Measurements from ENCODE around the gene DENND1A. TPM values are rescaled to one million over a fixed set of nuclear protein-coding genes. Genes with fewer than 3 reads are reported as not detected.
"Not testable (repeated sequence)": the region's sequence is repeated elsewhere in the genome, so short reads cannot be mapped to it uniquely, and the experiment has no call there.

DENND1A gene
- total RNA-seq, 4 donors from 2014 or later: 19.2 to 26.9 (median 24.0) TPM

DNA sequence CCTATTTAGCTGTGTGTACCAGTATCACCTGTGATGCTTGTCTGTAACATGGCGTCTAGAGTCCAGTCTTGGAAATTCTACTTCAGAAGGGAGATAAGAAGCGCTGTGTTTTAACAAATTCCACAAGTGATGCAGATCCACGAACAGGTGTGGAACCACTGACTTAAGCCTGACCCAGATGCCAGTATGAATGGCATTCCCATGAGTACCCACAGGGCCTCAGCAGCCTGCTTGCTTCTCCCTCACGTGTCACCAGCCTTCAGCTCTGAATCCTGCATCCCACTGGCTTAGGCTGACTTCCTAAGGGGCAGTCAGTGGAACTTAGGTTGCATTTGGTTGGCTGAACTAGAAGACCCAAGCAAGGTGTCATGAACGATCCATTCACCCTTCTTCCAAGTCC, 8.5 kb upstream of the DENND1A start:
- Histone ChIP-seq H3K4me1 (no peaks in the 10 kb centered on the region), H3K4me3 (no peak overlapping the region), H3K27ac (replicated peaks in 1 of 4) (no peak overlapping the region), H3K9me3 (no peaks in the 10 kb centered on the region), H3K27me3 (peaks cover 0 to 22% (median 0%) of the 10 kb centered on the region in 4 donors), H3K36me3 (no peaks in the 10 kb centered on the region)
- TF ChIP-seq POLR2A (IDR thresholded peaks at IDR 0.05; ENCODE audit: low read depth) (no peak), POLR2AphosphoS5 (IDR thresholded peaks at IDR 0.05) (no peak), EP300 (IDR thresholded peaks at IDR 0.05) (no peak)
- TF ChIP-seq, protein P1, sequence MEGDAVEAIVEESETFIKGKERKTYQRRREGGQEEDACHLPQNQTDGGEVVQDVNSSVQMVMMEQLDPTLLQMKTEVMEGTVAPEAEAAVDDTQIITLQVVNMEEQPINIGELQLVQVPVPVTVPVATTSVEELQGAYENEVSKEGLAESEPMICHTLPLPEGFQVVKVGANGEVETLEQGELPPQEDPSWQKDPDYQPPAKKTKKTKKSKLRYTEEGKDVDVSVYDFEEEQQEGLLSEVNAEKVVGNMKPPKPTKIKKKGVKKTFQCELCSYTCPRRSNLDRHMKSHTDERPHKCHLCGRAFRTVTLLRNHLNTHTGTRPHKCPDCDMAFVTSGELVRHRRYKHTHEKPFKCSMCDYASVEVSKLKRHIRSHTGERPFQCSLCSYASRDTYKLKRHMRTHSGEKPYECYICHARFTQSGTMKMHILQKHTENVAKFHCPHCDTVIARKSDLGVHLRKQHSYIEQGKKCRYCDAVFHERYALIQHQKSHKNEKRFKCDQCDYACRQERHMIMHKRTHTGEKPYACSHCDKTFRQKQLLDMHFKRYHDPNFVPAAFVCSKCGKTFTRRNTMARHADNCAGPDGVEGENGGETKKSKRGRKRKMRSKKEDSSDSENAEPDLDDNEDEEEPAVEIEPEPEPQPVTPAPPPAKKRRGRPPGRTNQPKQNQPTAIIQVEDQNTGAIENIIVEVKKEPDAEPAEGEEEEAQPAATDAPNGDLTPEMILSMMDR (IDR thresholded peaks at IDR 0.05): no peak
- WGBS: 81% methylated on average over 5 of the region's 5 CpGs
- no peak for DNase-seq (ENCODE audit: extremely low spot score)
- intact Hi-C loops (cut with DNase I): no loop called here

DNA sequence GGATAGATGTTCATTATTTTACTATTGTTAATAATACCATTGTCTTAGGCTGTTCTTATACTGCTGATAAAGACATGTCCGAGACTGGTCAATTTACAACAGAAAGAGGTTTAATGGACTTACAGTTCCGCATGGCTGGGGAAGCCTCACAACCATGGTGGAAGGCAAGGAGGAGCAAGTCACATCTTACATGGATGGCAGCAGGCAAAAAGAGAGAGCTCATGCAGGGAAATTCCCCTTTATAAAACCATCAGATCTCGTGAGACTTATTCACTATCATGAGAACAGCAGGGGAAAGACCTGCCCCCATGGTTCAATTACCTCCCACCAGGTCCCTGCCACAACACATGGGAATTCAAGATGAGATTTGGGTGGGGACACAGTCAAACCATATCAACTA, 6.6 kb upstream of the DENND1A start:
- H3K4me3 ChIP-seq; H3K27ac ChIP-seq (replicated peaks in 1 of 4); H3K9me3 ChIP-seq; DNase-seq (ENCODE audit: extremely low spot score); H3K4me1 ChIP-seq; intact Hi-C loops (cut with DNase I); H3K36me3 ChIP-seq: not testable (repeated sequence)
- WGBS: 82% methylated on average over 3 of the region's 3 CpGs
- H3K27me3 ChIP-seq: peaks cover 0 to 11% (median 0%) of the 10 kb centered on the region in 4 donors

DNA sequence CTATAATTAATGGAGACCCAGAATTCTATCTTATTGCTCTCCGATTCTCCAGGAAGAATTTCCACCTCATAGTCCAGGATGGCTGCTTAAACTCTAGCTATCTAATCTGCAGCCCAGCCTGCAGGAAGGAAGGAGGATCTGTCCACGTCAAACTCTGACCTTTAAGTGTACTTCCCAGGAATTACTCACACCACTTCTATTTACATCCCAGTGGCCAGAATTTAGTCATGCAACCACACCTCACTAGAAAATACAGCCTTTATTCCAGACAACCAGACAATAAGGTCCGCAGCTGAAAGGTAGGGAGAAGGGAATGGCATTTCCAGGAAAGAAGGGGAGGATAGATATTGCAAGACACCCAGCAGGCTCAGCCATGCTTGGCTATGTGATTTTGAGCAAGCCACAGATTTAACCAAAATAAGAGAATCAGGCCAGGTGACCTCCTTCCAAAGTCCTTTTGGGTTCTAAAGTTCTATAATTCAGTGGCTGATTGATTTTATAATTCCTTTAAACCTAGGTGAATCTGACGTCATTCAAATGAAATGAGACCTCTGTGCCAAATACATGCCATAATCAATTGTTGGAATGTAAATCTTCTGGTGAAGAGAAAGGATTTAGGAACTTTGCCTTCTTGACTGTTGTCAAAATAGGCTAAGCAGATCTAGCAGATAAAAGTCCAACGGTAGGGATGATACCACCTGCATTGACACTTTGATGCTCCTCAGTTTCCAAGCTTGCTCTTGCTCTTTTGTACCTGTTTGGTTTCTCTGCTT, 3.7 kb upstream of the DENND1A start:
- H3K36me3 ChIP-seq: no peaks in the 10 kb centered on the region
- no peak overlapping the region for H3K27ac ChIP-seq (replicated peaks in 1 of 4)
- peaks cover 9 to 16% (median 13%) of the 10 kb centered on the region in 4 donors for H3K4me1 ChIP-seq
- TF ChIP-seq EP300 (IDR thresholded peaks at IDR 0.05): no peak
- TF ChIP-seq, protein P1 (IDR thresholded peaks at IDR 0.05): no peak
- no peak for TF ChIP-seq POLR2AphosphoS5 (IDR thresholded peaks at IDR 0.05)
- no peak for TF ChIP-seq POLR2A (IDR thresholded peaks at IDR 0.05; ENCODE audit: low read depth)
- no peak for DNase-seq (ENCODE audit: extremely low spot score)
- intact Hi-C loops (cut with DNase I): no loop called here
- WGBS: 58% methylated on average over 5 of the region's 5 CpGs
- no peak overlapping the region for H3K4me3 ChIP-seq
- no peaks in the 10 kb centered on the region for H3K9me3 ChIP-seq
- peaks cover 0 to 8% (median 0%) of the 10 kb centered on the region in 4 donors for H3K27me3 ChIP-seq

DNA sequence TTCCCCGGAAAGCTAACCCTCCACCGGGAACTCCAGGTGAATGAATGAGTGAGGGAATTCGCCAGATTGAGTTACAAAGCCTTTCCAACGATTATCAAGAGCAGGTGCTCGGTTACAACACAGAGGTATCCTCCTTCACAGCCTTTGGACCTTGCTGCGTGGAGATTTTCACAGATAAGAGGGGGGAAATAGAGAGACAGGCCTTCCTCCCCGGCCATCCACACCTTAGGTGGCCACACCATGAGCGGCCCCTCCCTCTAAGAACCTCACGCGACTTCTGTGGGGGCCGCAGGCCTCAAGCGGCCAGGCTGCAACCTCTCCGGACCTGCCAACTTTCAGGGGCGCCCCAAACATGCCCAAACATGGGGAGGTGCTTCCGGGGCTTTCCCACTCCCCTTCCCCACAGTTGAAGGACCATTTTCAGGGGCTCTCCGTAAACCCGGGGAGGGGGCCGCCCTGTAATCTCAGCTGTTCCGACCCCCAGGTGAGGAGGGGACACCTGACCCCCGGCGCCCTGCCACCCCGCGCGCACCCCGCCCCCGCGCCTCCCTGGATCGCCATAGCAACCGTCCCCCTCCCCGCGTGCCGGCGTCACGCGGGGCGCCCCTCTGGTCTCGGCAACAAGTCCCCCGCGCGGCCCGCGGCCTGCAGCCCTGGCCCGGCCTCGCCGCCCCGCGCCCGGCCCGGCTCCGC, 603 bp downstream of the DENND1A start:
- intact Hi-C loops (cut with DNase I): loop anchor here (10.0 kb wide), 1 partner anchor 205 kb away; no protein-coding TSS in a partner anchor
- H3K27ac ChIP-seq (replicated peaks in 1 of 4): peak overlapping the region; percentile 74 to 79 (median 78)

More for the DNA sequence above, 603 bp downstream of the DENND1A start:
- no peaks in the 10 kb centered on the region for H3K27me3 ChIP-seq
- no peaks in the 10 kb centered on the region for H3K36me3 ChIP-seq
- no peaks in the 10 kb centered on the region for H3K9me3 ChIP-seq
- peaks cover 15 to 30% (median 28%) of the 10 kb centered on the region in 4 donors for H3K4me1 ChIP-seq
- 8% methylated on average over 13 of the region's 50 CpGs for WGBS
- peak overlapping the region; percentile 73 to 86 (median 81) for H3K4me3 ChIP-seq
- TF ChIP-seq EP300 (IDR thresholded peaks at IDR 0.05): no peak
- TF ChIP-seq, protein P1 (IDR thresholded peaks at IDR 0.05): no peak
- no peak for TF ChIP-seq POLR2AphosphoS5 (IDR thresholded peaks at IDR 0.05)
- TF ChIP-seq POLR2A (IDR thresholded peaks at IDR 0.05; ENCODE audit: low read depth): no peak
- DNase-seq (ENCODE audit: extremely low spot score): no peak
